Esophagus muscularis mucosa (tissue), 4 donors: ENCODE data around the gene KRTAP10-3.

Source experiments
- EP300 ChIP-seq: sonication (generic); formaldehyde crosslinking; IDR thresholded peaks from one replicate; pipeline ENCODE4 v1.6.1; 2017; ENCODE audit warnings: antibody characterized with exemption
- POLR2A ChIP-seq: fragments of 450-650 bp; IDR thresholded peaks from one replicate; pipeline ENCODE4 v1.6.1; 2017; ENCODE audit warnings: antibody characterized with exemption, moderate library complexity, mild to moderate bottlenecking, low read depth
- TF ChIP-seq, protein P1 (sequence below), 3 experiments: fragments of 200-600 bp in 2 of 3; fragments of 450-650 bp in 1 of 3; sonication (generic) in 2 of 3; IDR thresholded peaks; one replicate each; pipeline ENCODE4 v1.5.1; 2017 to 2019; ENCODE audit warnings: antibody characterized with exemption in 3 of 3, mild to moderate bottlenecking in 2 of 3, moderate library complexity in 1 of 3

- TF ChIP-seq, protein P1, sequence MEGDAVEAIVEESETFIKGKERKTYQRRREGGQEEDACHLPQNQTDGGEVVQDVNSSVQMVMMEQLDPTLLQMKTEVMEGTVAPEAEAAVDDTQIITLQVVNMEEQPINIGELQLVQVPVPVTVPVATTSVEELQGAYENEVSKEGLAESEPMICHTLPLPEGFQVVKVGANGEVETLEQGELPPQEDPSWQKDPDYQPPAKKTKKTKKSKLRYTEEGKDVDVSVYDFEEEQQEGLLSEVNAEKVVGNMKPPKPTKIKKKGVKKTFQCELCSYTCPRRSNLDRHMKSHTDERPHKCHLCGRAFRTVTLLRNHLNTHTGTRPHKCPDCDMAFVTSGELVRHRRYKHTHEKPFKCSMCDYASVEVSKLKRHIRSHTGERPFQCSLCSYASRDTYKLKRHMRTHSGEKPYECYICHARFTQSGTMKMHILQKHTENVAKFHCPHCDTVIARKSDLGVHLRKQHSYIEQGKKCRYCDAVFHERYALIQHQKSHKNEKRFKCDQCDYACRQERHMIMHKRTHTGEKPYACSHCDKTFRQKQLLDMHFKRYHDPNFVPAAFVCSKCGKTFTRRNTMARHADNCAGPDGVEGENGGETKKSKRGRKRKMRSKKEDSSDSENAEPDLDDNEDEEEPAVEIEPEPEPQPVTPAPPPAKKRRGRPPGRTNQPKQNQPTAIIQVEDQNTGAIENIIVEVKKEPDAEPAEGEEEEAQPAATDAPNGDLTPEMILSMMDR (IDR thresholded peaks at IDR 0.05), result no peak
- TF ChIP-seq EP300 (no peak), POLR2A (no peak)
Observed at GRCh38 chr21:44515359-44516165, 43.0 kb downstream of the KRTAP10-3 start.
